IMR-90 (cell line): ENCODE data around the gene LRCOL1. TPM values are rescaled to one million over a fixed set of nuclear protein-coding genes. Genes with fewer than 3 reads are reported as not detected.

Source experiments
- ATAC-seq: fragments of 200-7000 bp; cut with Tn5 transposase; 2 replicates; pipeline ENCODE4 v1.9.1; 2020; ENCODE audit warnings: low read depth, mild to moderate bottlenecking, moderate library complexity
- Bru-seq: library from RNA; stranded (reverse); fragments of 400-500 nt; gene quantifications from one replicate; lab custom pipeline; 2021; lab: Mats Ljungman, UMichigan
- BruChase-seq, 2 experiments: library from RNA; stranded (reverse); fragments of 400-500 nt; gene quantifications; one replicate each; lab custom pipeline; 2021; lab: Mats Ljungman, UMichigan
- BruUV-seq: library from RNA; stranded (reverse); fragments of 400-500 nt; replicated peaks from 2 replicates; lab custom pipeline; 2021; lab: Mats Ljungman, UMichigan
- CTCF ChIA-PET: fragments of 300-600 bp; formaldehyde crosslinking; extraction: SDS; loops from one replicate; lab custom pipeline; 2021; ENCODE audit warnings: antibody characterized with exemption; lab: Yijun Ruan, JAX
- POLR2A ChIA-PET: fragments of 300-600 bp; sonication (Branson Sonifier 250); formaldehyde crosslinking; loops from one replicate; lab custom pipeline; 2022; ENCODE audit warnings: antibody characterized with exemption; ENCODE audit not compliant: unreplicated experiment; lab: Charles Lee
- DNase-seq: peaks from one replicate; pipeline ENCODE4 v3.0.0; 2013
- H2AFZ ChIP-seq: replicated peaks from 2 replicates; pipeline ENCODE3; 2013; ENCODE audit warnings: low read length, mild to moderate bottlenecking; ENCODE audit not compliant: poor library complexity
- H2AK5ac ChIP-seq: 2 replicates; pipeline ENCODE4 v1.6.1; 2013; ENCODE audit warnings: low read depth, low read length, inconsistent platforms
- H2AK9ac ChIP-seq: replicated peaks from 2 replicates; pipeline ENCODE3; 2013; ENCODE audit warnings: mild to moderate bottlenecking, low read depth, low read length, moderate library complexity; ENCODE audit not compliant: poor library complexity
- H2BK120ac ChIP-seq: 2 replicates; pipeline ENCODE4 v1.6.1; 2013; ENCODE audit warnings: low read depth, low read length, inconsistent platforms
- H2BK15ac ChIP-seq: 3 replicates; pipeline ENCODE4 v1.6.1; 2013; ENCODE audit warnings: low read depth, low read length, inconsistent platforms
- H2BK20ac ChIP-seq: 2 replicates; pipeline ENCODE4 v1.6.1; 2013; ENCODE audit warnings: low read depth, mild to moderate bottlenecking, inconsistent platforms, low read length, moderate library complexity
- H2BK5ac ChIP-seq: 2 replicates; pipeline ENCODE4 v1.6.1; 2013; ENCODE audit warnings: mild to moderate bottlenecking, low read depth, low read length, inconsistent platforms; ENCODE audit not compliant: poor library complexity, severe bottlenecking
- H3K14ac ChIP-seq: replicated peaks from 2 replicates; pipeline ENCODE4 v1.6.1; 2013; ENCODE audit warnings: low read depth, low read length, inconsistent platforms
- H3K18ac ChIP-seq: 2 replicates; pipeline ENCODE4 v1.6.1; 2013; ENCODE audit warnings: low read depth, low read length, control low read depth
- H3K23ac ChIP-seq: 2 replicates; pipeline ENCODE4 v1.6.1; 2013; ENCODE audit warnings: low read depth, low read length, inconsistent platforms
- H3K27ac ChIP-seq: 2 replicates; pipeline ENCODE4 v1.5.1; 2013; ENCODE audit warnings: mild to moderate bottlenecking, control low read depth, low read length; ENCODE audit not compliant: insufficient read depth
- H3K27me3 ChIP-seq: 2 replicates; pipeline ENCODE4 v1.6.1; 2013; ENCODE audit warnings: low read length; ENCODE audit not compliant: control insufficient read depth, insufficient read depth
- H3K36me3 ChIP-seq: 2 replicates; pipeline ENCODE4 v1.6.1; 2013; ENCODE audit warnings: low read length, mixed read lengths; ENCODE audit not compliant: control insufficient read depth, insufficient read depth
- H3K4ac ChIP-seq: 2 replicates; pipeline ENCODE4 v1.6.1; 2013; ENCODE audit warnings: low read depth, low read length, inconsistent platforms
- H3K4me1 ChIP-seq: 2 replicates; pipeline ENCODE4 v1.6.1; 2013; ENCODE audit warnings: low read length, mixed read lengths; ENCODE audit not compliant: control insufficient read depth, insufficient read depth
- H3K4me2 ChIP-seq: 2 replicates; pipeline ENCODE4 v1.6.1; 2013; ENCODE audit warnings: low read depth, mild to moderate bottlenecking, control low read depth, low read length, moderate library complexity
- H3K4me3 ChIP-seq: 2 replicates; pipeline ENCODE4 v1.5.1; 2013; ENCODE audit warnings: low read depth, mild to moderate bottlenecking, control low read depth, low read length, moderate library complexity; ENCODE audit not compliant: insufficient read depth
- H3K56ac ChIP-seq: 2 replicates; pipeline ENCODE4 v1.6.1; 2013; ENCODE audit warnings: low read length, inconsistent platforms; ENCODE audit not compliant: insufficient read depth; ENCODE audit errors: extremely low read depth
- H3K79me1 ChIP-seq, 2 experiments: 2 replicates each; pipeline ENCODE4 v1.6.1; 2013; ENCODE audit warnings: low read length in 2 of 2, inconsistent platforms in 1 of 2, low read depth in 1 of 2
- H3K9ac ChIP-seq: 2 replicates; pipeline ENCODE4 v1.6.1; 2013; ENCODE audit warnings: low read depth, low read length, control low read depth
- H3K9me1 ChIP-seq: 2 replicates; pipeline ENCODE4 v1.6.1; 2013; ENCODE audit warnings: low read length, inconsistent platforms; ENCODE audit not compliant: insufficient read depth
- H3K9me3 ChIP-seq: 2 replicates; pipeline ENCODE4 v1.6.1; 2013; ENCODE audit warnings: low read length; ENCODE audit not compliant: control insufficient read depth, insufficient read depth
- H4K20me1 ChIP-seq: 2 replicates; pipeline ENCODE4 v1.6.1; 2013; ENCODE audit warnings: low read length, inconsistent platforms; ENCODE audit not compliant: insufficient read depth
- H4K5ac ChIP-seq: 2 replicates; pipeline ENCODE4 v1.6.1; 2013; ENCODE audit warnings: mild to moderate bottlenecking, low read depth, low read length, control low read depth
- H4K8ac ChIP-seq, 2 experiments: 2 replicates each; pipeline ENCODE4 v1.6.1; 2013; ENCODE audit warnings: low read depth in 2 of 2, low read length in 2 of 2, control low read depth in 1 of 2, inconsistent platforms in 1 of 2
- H4K91ac ChIP-seq: 2 replicates; pipeline ENCODE4 v1.6.1; 2013; ENCODE audit warnings: low read depth, low read length, inconsistent platforms; ENCODE audit not compliant: insufficient read depth
- BHLHE40 ChIP-seq: fragments of 150-350 bp; IDR thresholded peaks from 2 replicates; pipeline ENCODE4 v1.6.1; 2016; ENCODE audit warnings: mild to moderate bottlenecking, low read depth, low read length
- CEBPB ChIP-seq: IDR thresholded peaks from 2 replicates; pipeline ENCODE4 v1.6.1; 2012; ENCODE audit warnings: low read depth, low read length, improper control_type of control experiment
- CHD1 ChIP-seq: IDR thresholded peaks from 2 replicates; pipeline ENCODE4 v1.6.1; 2012; ENCODE audit warnings: low read depth, low read length, improper control_type of control experiment
- FOS ChIP-seq: fragments of 150-350 bp; IDR thresholded peaks from 2 replicates; pipeline ENCODE4 v1.6.1; 2016; ENCODE audit warnings: low read depth, low read length
- MAFK ChIP-seq: IDR thresholded peaks from 2 replicates; pipeline ENCODE4 v1.6.1; 2012; ENCODE audit warnings: low read depth, low read length, improper control_type of control experiment
- MAZ ChIP-seq: IDR thresholded peaks from 2 replicates; pipeline ENCODE4 v1.6.1; 2012; ENCODE audit warnings: low read depth, mild to moderate bottlenecking, low read length, improper control_type of control experiment, moderate library complexity, borderline replicate concordance
- MXI1 ChIP-seq: IDR thresholded peaks from 2 replicates; pipeline ENCODE4 v1.6.1; 2012; ENCODE audit warnings: low read depth, mild to moderate bottlenecking, low read length, moderate library complexity, borderline replicate concordance
- NFE2L2 ChIP-seq: fragments of 150-350 bp; IDR thresholded peaks from 2 replicates; pipeline ENCODE4 v1.6.1; 2016; ENCODE audit warnings: low read depth, mild to moderate bottlenecking, low read length
- RAD21 ChIP-seq: IDR thresholded peaks from 2 replicates; pipeline ENCODE4 v1.6.1; 2012; ENCODE audit warnings: low read length, improper control_type of control experiment
- RFX5 ChIP-seq: IDR thresholded peaks from 2 replicates; pipeline ENCODE4 v1.8.0; 2012; ENCODE audit warnings: low read depth, mild to moderate bottlenecking, low read length, moderate library complexity
- SMC3 ChIP-seq: fragments of 150-350 bp; IDR thresholded peaks from 2 replicates; pipeline ENCODE4 v1.6.1; 2016; ENCODE audit warnings: low read depth, mild to moderate bottlenecking, antibody characterized with exemption, low read length, moderate library complexity
- WGBS, 2 experiments: methylation state at CpG; one replicate each; pipeline versions ENCODE4 v1.1.5 to v1.1.7; 2013; ENCODE audit warnings: missing lambda C conversion rate in 2 of 2; ENCODE audit not compliant: insufficient read length in 1 of 2; ENCODE audit errors: extremely low coverage in 2 of 2; 5-methylcytosine and 5-hydroxymethylcytosine counted together
- dilution Hi-C: fragments of 300-500 bp; cut with HindIII; formaldehyde crosslinking; loops from one replicate; pipeline ENCODE4 v1.14.3; 2018; ENCODE audit warnings: low sequenced_read_pairs; ENCODE audit not compliant: unreplicated experiment
- in situ Hi-C: fragments of 300-500 bp; cut with MboI; formaldehyde crosslinking; loops from 3 replicates; pipeline ENCODE4 v1.14.3; 2019; ENCODE audit warnings: low sequenced_read_pairs, inconsistent platforms, mixed read lengths
- intact Hi-C: fragments of 100-400 bp; cut with micrococcal nuclease; formaldehyde crosslinking; loops from 2 replicates; pipeline ENCODE4 v1.10.0; 2022
- long read RNA-seq: library from polyadenylated mRNA; unstranded; transcript quantifications from one replicate; pipeline ENCODE4 v2.0.0, GENCODE V29; 2021; ENCODE audit not compliant: unreplicated experiment
- polyA plus RNA-seq, 3 experiments: library from polyadenylated mRNA; depleted of rRNA; stranded (reverse); fragments of >200 nt; gene quantifications; 2 replicates each; pipeline ENCODE4 v1.2.3, GENCODE V29; 2012; ENCODE audit warnings: low replicate concordance in 1 of 3
- total RNA-seq: library from RNA; depleted of rRNA; stranded (reverse); fragments of >200 nt; gene quantifications from 2 replicates; pipeline ENCODE4 v1.2.3, GENCODE V29; 2012; rRNA removed
- TF ChIP-seq, protein P1 (sequence below): conservative IDR thresholded peaks from 2 replicates; pipeline ENCODE4 v1.5.1; 2012; ENCODE audit warnings: mild to moderate bottlenecking, low read depth, low read length, improper control_type of control experiment
- TF ChIP-seq, protein P2 (sequence below): fragments of 150-350 bp; IDR thresholded peaks from 2 replicates; pipeline ENCODE4 v1.6.1; 2016; ENCODE audit warnings: low read depth, mild to moderate bottlenecking, low read length, moderate library complexity, borderline replicate concordance

LRCOL1 gene
- total RNA-seq (0.28 TPM in 1 of 2 replicates, not detected in the other), polyA plus RNA-seq (2012; rRNA removed) (0.90 and 1.0 TPM in 2 replicates), Bru-seq, nascent RNA (percentile 29 among the genes with signal in this experiment), BruChase-seq, experiment 1, labeled RNA remaining after a 6-hour chase (percentile 36 among the genes with signal in this experiment), BruChase-seq, experiment 2, labeled RNA remaining after a 2-hour chase (percentile 38 among the genes with signal in this experiment)
- 0.25 and 0.70 TPM in 2 replicates for polyA plus RNA-seq (2012; cell fraction: cytosol; rRNA removed)
- 4.5 and 8.7 TPM in 2 replicates for polyA plus RNA-seq (2012; cell fraction: nucleus; rRNA removed; ENCODE audit: low replicate concordance)
- long read RNA-seq, partial matches to known transcripts: 1 of 1 reads
- long read RNA-seq, other reads (novel, unspliced or antisense): 0 of 1 reads

DNA sequence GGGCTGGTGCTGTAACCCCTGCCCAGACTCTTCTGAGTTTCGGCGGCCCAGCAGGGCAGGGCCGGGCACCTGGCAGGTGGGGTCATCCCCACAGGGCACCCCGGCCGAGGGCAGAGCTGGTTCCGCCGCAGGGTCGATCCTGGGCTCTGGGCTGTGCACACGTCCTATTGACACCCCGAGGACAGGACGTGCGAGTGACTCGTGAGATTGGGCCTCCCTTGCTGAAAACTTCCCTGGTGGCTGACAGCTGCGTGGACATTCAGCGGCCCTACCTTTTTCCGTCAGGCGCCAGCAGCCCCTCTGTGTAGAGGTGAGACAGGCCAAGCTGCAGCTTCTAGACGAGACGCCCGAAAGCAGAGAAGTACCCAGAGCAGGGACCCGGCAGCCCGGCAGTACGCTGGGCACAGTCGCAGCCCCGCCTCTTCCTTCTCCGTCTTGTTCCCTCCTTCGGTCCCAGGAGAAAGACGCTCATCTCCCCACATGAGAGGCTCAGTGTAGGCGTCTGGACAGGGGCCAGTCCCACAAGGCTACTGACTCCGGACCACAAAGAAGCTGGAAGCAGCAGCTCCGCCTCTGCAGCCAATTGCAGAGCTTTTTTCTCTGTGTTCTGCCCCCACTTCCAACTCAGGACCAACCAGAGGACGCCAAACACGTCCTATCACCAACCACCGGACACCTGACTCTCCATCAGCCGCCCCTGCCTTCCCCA, at the start of gene LRCOL1:
Gene LRCOL1 (minus strand): TSS at position 532 of the 709 bp plus-strand sequence. CDS start 4,331 bp downstream, outside the sequence.
- Histone ChIP-seq H3K18ac (no peak within 1 kb of the TSS), H3K9me3 (peaks cover 6% of the 10 kb centered on the region), H2BK20ac (no peak within 1 kb of the TSS), H3K27me3 (peaks cover 21% of the 10 kb centered on the region), H2BK5ac (no peak within 1 kb of the TSS), H2AFZ (peak within 1 kb of the TSS; percentile 95), H3K9me1 (no peaks in the 10 kb centered on the region), H3K4ac (no peak within 1 kb of the TSS), H2AK9ac (peak within 1 kb of the TSS; percentile 82), H3K4me2 (peak within 1 kb of the TSS; percentile 37; the same call in 1 of the 2 replicates), H4K20me1 (no peaks in the 10 kb centered on the region), H3K36me3 (no peaks in the 10 kb centered on the region), H2AK5ac (no peak within 1 kb of the TSS), H2BK120ac (no peak within 1 kb of the TSS), H3K9ac (no peak within 1 kb of the TSS), H3K56ac (no peak within 1 kb of the TSS), H2BK15ac (no peak within 1 kb of the TSS), H3K14ac (no peak within 1 kb of the TSS; the same call in 1 of the 2 replicates), H3K4me3 (peak within 1 kb of the TSS; percentile 12; the same call in 1 of the 2 replicates), H4K5ac (no peak within 1 kb of the TSS), H4K91ac (no peak within 1 kb of the TSS), H3K4me1 (no peaks in the 10 kb centered on the region), H3K79me1 (no peaks in the 10 kb centered on the region), H3K27ac (no peak within 1 kb of the TSS), H4K8ac (peak within 1 kb of the TSS in 1 of 2 experiments; percentile 31; a peak in 2 of 4 replicates), H3K23ac (no peak within 1 kb of the TSS; the same call in 1 of the 2 replicates)
- ChIA-PET CTCF (interaction anchor here (0.8 kb wide), 1 partner anchor 195 kb away, joined by 3 read pairs; no protein-coding TSS in a partner anchor), POLR2A (no interaction called here)
- dilution Hi-C loops: no loop called here
- 38% methylated on average over 8 of the region's 35 CpGs; no CpG with 5 or more reads in 1 of the 2 experiments for WGBS, 2 experiments
- peak; percentile 90 for DNase-seq
- peak; percentile 90 for ATAC-seq
- intact Hi-C loops: loop anchor here (5.0 kb wide), 1 partner anchor 48 kb away; no protein-coding TSS in a partner anchor
- in situ Hi-C loops: no loop called here
- no TSS peak for BruUV-seq
- TF ChIP-seq, protein P1, sequence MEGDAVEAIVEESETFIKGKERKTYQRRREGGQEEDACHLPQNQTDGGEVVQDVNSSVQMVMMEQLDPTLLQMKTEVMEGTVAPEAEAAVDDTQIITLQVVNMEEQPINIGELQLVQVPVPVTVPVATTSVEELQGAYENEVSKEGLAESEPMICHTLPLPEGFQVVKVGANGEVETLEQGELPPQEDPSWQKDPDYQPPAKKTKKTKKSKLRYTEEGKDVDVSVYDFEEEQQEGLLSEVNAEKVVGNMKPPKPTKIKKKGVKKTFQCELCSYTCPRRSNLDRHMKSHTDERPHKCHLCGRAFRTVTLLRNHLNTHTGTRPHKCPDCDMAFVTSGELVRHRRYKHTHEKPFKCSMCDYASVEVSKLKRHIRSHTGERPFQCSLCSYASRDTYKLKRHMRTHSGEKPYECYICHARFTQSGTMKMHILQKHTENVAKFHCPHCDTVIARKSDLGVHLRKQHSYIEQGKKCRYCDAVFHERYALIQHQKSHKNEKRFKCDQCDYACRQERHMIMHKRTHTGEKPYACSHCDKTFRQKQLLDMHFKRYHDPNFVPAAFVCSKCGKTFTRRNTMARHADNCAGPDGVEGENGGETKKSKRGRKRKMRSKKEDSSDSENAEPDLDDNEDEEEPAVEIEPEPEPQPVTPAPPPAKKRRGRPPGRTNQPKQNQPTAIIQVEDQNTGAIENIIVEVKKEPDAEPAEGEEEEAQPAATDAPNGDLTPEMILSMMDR: no peak
- TF ChIP-seq SMC3: no peak
- TF ChIP-seq RAD21: no peak
- TF ChIP-seq CHD1: no peak
- TF ChIP-seq CEBPB: no peak
- no peak for TF ChIP-seq FOS
- no peak for TF ChIP-seq NFE2L2
- TF ChIP-seq MAZ: no peak
- no peak for TF ChIP-seq MAFK
- no peak for TF ChIP-seq MXI1
- no peak for TF ChIP-seq BHLHE40
- TF ChIP-seq, protein P2, sequence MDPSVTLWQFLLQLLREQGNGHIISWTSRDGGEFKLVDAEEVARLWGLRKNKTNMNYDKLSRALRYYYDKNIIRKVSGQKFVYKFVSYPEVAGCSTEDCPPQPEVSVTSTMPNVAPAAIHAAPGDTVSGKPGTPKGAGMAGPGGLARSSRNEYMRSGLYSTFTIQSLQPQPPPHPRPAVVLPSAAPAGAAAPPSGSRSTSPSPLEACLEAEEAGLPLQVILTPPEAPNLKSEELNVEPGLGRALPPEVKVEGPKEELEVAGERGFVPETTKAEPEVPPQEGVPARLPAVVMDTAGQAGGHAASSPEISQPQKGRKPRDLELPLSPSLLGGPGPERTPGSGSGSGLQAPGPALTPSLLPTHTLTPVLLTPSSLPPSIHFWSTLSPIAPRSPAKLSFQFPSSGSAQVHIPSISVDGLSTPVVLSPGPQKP: no peak
- TF ChIP-seq RFX5: no peak
